ENCODE measurements around the gene TGM6. TPM values are rescaled to one million over a fixed set of nuclear protein-coding genes. Genes with fewer than 3 reads are reported as not detected.

Gene TGM6
- total and polyA plus RNA-seq, 9 donors = not detected

DNA sequence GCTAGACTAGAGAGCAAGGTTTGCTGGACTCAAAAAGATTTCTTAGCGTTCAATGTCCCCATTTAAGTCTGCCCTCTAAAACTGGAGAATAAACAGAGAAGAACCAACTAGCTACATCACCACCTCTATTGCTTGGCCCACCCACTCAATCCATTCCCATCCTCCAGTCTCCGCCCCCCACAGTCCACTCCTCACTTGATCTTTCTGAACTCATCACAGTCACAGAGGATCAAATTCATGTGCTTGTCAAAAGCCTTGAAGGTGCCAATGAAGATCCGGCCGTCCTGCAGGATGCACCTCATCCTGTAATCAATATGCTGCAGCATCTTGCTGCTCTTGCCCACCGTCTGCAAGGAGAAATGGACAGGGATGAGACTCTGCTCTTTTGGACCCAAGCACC lies 86.7 kb downstream of the TGM6 start:
- DNase-seq = no peak
- H3K9me3 ChIP-seq = no peaks in the 10 kb centered on the region
- H3K4me1 ChIP-seq (ENCODE audit: insufficient read depth) = peaks cover 7% of the 10 kb centered on the region
- H3K27me3 ChIP-seq = no peaks in the 10 kb centered on the region
- no peak overlapping the region for H3K27ac ChIP-seq
- no peaks in the 10 kb centered on the region for H3K36me3 ChIP-seq
- H3K4me3 ChIP-seq = no peak overlapping the region
- 68 to 83% (median 72%) methylated on average over 5 of the region's 5 CpGs for WGBS, 3 donors
- intact Hi-C loops (cut with DNase I) = loop anchor here in 1 of 4 donors (10.0 kb wide), 1 partner anchor 693 kb away; no protein-coding TSS in a partner anchor
- TF ChIP-seq, protein P1, sequence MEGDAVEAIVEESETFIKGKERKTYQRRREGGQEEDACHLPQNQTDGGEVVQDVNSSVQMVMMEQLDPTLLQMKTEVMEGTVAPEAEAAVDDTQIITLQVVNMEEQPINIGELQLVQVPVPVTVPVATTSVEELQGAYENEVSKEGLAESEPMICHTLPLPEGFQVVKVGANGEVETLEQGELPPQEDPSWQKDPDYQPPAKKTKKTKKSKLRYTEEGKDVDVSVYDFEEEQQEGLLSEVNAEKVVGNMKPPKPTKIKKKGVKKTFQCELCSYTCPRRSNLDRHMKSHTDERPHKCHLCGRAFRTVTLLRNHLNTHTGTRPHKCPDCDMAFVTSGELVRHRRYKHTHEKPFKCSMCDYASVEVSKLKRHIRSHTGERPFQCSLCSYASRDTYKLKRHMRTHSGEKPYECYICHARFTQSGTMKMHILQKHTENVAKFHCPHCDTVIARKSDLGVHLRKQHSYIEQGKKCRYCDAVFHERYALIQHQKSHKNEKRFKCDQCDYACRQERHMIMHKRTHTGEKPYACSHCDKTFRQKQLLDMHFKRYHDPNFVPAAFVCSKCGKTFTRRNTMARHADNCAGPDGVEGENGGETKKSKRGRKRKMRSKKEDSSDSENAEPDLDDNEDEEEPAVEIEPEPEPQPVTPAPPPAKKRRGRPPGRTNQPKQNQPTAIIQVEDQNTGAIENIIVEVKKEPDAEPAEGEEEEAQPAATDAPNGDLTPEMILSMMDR (IDR thresholded peaks at IDR 0.05) = no peak
- no peak for TF ChIP-seq POLR2A (IDR thresholded peaks at IDR 0.05)
- no peak for TF ChIP-seq EP300 (IDR thresholded peaks at IDR 0.05)

DNA sequence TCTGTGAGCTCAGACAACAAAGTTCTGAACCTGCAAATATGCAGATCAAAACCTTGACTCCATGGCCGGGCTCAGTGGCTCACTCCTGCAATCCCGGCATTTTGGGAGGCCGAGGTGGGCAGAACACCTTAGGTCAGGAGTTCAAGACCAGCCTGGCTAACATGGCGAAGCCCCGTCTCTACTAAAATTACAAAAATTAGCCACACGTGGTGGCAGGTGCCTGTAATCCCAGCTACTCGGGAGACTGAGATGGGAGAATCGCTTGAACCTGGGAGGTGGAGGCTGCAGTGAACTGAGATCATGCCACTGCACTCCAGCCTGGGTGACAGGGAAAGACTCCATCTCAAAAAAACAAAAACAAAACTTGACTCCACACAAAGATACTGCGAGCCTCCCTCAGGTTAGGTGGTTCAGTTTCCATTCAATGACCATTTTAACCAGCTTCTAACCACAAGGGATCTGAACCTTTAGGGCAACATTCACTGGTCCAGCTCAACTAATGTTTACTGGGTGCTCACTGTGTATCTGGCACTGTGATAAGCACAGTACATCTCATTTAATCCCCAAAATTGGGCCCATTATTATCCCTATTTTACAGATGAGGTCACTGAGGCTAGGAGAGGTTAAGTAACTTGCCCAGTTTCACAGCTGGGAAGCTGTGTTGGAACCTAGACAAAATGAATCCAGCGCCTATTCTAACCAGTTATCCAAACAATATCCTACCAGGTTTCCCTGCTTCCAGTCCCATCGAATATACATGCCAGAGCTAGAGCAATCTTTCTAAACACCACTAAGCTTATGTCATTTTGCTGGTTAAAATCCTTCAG lies 88.1 kb downstream of the TGM6 start:
- H3K4me1 ChIP-seq (ENCODE audit: insufficient read depth) = peaks cover 7% of the 10 kb centered on the region
- H3K27me3 ChIP-seq = no peaks in the 10 kb centered on the region
- H3K4me3 ChIP-seq = no peak overlapping the region
- TF ChIP-seq POLR2A (IDR thresholded peaks at IDR 0.05) (no peak), EP300 (IDR thresholded peaks at IDR 0.05) (no peak)
- TF ChIP-seq, protein P1 (IDR thresholded peaks at IDR 0.05) = no peak
- H3K36me3 ChIP-seq = no peaks in the 10 kb centered on the region
- 50 to 64% (median 56%) methylated on average over 11 of the region's 11 CpGs for WGBS, 3 donors
- intact Hi-C loops (cut with DNase I) = loop anchor here in 1 of 4 donors (10.0 kb wide), 1 partner anchor 694 kb away; no protein-coding TSS in a partner anchor
- H3K27ac ChIP-seq = no peak overlapping the region
- H3K9me3 ChIP-seq = no peaks in the 10 kb centered on the region
- DNase-seq = no peak

DNA sequence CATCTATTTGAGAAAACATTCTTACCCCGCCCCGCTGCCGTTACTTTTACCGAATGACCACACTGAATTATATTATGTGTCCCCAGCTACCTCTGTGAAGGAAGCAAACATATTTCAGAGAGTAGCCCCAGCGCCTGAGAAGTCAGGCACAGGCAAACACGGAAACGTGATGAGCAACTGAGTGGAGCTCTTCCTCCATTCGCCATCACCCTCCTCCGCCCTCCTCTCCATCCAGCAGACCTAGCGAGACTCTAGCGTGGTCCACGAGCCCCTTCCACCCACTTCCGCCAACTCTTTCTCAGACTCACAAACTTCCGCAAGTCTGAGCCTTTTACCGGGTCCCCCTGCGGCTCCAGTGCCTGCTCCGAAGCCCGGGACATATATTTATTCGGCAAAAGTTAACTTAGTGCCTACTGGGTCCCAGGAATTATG lies 89.3 kb downstream of the TGM6 start:
- WGBS, 3 donors = 0% methylated on average over 19 of the region's 19 CpGs
- Histone ChIP-seq H3K36me3 (no peaks in the 10 kb centered on the region), H3K4me3 (peak overlapping the region; percentile 72), H3K4me1 (ENCODE audit: insufficient read depth) (peaks cover 7% of the 10 kb centered on the region), H3K27ac (peak overlapping the region; percentile 83 to 97), H3K27me3 (no peaks in the 10 kb centered on the region), H3K9me3 (no peaks in the 10 kb centered on the region)
- TF ChIP-seq EP300 (IDR thresholded peaks at IDR 0.05) = no peak
- TF ChIP-seq, protein P1 (IDR thresholded peaks at IDR 0.05) = no peak
- no peak for TF ChIP-seq POLR2A (IDR thresholded peaks at IDR 0.05)
- intact Hi-C loops (cut with DNase I) = loop anchor here in 1 of 4 donors (10.0 kb wide), 1 partner anchor 695 kb away; no protein-coding TSS in a partner anchor
- DNase-seq = peak in 2 of 5 donors; percentile 28 to 62

DNA sequence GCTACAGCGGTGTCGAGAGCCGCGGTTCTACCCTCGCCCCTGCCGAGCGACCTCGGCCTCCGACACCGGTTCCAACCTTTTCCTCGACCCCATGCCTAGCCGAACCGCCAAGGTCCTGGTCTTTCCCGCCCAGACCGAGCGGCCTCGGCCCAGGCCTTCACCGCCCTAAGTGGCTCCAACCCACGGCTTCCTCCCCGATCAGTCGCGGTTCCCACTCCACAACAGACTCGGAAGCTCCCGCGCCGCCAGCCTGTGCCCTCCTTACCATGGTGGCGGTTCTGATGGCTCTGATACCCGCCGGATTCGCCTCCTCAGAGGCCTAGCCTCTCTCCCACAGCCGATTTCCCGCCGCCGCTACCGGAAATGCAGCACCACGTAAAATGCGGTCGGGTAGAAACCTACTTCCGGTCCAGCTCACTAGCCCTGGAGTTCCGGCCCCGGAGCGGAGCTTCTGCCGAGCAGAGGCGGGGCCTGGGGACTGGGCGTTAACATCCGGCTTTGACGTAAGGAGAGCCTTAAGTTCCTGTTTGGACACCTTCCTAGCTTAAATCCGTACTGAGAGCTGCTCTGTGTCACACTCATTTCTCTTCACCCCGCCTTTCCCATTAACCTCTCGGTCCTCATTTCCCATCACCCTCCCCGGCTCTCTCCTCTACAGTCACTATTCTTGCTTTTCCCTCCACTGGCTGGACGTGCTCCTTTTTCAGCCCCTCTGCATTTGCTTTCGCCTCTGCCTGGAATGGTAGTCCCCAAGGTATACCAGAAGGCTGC lies 89.9 kb downstream of the TGM6 start, which contains the start of gene SNRPB:
Gene SNRPB, minus strand, starts transcription at position 367 of the 771 bp plus-strand sequence. Its CDS starts 99 bp downstream, at position 268.
- TF ChIP-seq, protein P1 (IDR thresholded peaks at IDR 0.05) = no peak
- TF ChIP-seq EP300 (IDR thresholded peaks at IDR 0.05) = no peak
- peak; percentile 93 for TF ChIP-seq POLR2A (IDR thresholded peaks at IDR 0.05)
- H3K36me3 ChIP-seq = no peaks in the 10 kb centered on the region
- H3K9me3 ChIP-seq = no peaks in the 10 kb centered on the region
- 0 to 1% (median 1%) methylated on average over 52 to 53 of the region's 53 CpGs for WGBS, 3 donors
- H3K4me1 ChIP-seq (ENCODE audit: insufficient read depth) = peaks cover 7% of the 10 kb centered on the region
- H3K4me3 ChIP-seq = peak within 1 kb of the TSS; percentile 72
- peak; percentile 96 to 97 (median 96) for DNase-seq
- H3K27me3 ChIP-seq = no peaks in the 10 kb centered on the region
- intact Hi-C loops (cut with DNase I) = no loop called here
- H3K27ac ChIP-seq = peak within 1 kb of the TSS; percentile 83 to 97
